ENCODE data around the gene MTCL1.

DNA sequence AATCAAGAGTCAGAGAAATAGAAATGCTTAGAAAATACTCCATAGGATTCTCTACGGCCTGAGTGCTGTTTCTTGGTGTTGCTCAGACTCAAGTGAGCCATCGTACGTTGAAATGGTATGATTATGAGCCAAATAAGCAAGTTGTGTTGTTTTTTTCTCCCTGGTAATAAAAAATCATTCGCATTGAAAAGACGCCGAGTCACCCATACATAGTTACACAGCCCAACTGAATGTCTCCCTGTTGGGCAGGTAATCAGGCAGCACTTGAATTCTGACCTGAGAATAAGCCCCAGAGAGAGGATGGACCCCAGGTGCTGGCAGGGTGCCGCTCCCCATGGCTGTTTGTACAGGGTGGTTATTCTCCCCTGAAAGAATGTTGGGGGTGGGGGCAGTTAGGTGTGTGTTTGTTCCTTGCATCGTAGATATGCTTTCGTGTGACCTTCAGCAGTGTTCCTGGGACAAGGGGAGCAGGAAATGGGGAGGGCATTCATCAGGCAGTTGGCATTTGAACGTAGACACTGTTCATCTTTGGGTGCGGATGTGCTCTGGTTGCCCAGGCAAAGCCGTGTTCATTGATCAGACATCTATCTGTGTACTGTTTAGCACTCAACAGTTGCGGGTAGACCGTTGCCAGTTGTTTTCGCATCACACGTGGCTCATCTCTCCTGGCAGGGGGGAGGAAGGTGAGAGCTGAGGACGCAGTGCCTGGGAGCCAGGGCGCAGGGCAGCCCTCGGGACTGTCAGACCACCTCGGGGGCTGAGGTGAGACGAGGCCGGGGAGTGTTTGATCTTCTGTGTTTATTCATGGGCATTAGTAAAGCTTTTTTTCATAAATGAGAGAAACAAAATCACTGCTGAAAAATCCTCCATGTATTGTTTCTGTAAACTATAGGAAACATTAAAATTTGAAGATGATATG is 27.3 kb downstream of the MTCL1 start:
- TF ChIP-seq, protein P1, sequence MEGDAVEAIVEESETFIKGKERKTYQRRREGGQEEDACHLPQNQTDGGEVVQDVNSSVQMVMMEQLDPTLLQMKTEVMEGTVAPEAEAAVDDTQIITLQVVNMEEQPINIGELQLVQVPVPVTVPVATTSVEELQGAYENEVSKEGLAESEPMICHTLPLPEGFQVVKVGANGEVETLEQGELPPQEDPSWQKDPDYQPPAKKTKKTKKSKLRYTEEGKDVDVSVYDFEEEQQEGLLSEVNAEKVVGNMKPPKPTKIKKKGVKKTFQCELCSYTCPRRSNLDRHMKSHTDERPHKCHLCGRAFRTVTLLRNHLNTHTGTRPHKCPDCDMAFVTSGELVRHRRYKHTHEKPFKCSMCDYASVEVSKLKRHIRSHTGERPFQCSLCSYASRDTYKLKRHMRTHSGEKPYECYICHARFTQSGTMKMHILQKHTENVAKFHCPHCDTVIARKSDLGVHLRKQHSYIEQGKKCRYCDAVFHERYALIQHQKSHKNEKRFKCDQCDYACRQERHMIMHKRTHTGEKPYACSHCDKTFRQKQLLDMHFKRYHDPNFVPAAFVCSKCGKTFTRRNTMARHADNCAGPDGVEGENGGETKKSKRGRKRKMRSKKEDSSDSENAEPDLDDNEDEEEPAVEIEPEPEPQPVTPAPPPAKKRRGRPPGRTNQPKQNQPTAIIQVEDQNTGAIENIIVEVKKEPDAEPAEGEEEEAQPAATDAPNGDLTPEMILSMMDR (conservative IDR thresholded peaks at IDR 0.05) = no peak
- TF ChIP-seq ZFX (IDR thresholded peaks at IDR 0.05) = no peak
